ENCODE results near the gene ICAM1. TPM values are rescaled to one million over a fixed set of nuclear protein-coding genes. Genes with fewer than 3 reads are reported as not detected.
A peak's percentile ranks its signal among the peaks of the same experiment; 100 is the strongest.

ICAM1 gene
- polyA plus RNA-seq, 3 donors = 21.6 to 118 (median 40.8) TPM

DNA sequence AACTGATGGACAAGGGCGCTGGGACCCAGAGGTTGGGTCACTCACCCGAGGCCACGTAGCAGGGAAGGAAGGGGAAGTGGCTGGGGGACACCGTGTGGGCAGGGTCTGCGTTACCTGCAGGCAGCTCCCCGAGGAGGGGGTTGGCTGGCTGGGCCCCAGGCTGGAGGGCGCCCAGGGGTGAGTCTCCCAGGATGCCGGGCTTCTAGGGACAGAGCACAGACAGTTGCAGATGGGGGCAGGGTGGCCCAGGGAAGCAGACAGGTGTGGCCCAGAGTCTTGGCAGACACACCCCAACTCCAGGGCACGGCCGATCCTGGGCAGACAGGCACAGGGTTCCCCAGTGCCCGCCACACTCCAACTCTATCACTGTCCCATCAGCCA, 50.5 kb downstream of the ICAM1 start:
- H3K36me3 Mint-ChIP-seq = peaks cover 58 to 90% of the 10 kb centered on the region in 2 donors
- peak overlapping the region in 1 of 7 donors; percentile 20 for H3K27ac Mint-ChIP-seq

DNA sequence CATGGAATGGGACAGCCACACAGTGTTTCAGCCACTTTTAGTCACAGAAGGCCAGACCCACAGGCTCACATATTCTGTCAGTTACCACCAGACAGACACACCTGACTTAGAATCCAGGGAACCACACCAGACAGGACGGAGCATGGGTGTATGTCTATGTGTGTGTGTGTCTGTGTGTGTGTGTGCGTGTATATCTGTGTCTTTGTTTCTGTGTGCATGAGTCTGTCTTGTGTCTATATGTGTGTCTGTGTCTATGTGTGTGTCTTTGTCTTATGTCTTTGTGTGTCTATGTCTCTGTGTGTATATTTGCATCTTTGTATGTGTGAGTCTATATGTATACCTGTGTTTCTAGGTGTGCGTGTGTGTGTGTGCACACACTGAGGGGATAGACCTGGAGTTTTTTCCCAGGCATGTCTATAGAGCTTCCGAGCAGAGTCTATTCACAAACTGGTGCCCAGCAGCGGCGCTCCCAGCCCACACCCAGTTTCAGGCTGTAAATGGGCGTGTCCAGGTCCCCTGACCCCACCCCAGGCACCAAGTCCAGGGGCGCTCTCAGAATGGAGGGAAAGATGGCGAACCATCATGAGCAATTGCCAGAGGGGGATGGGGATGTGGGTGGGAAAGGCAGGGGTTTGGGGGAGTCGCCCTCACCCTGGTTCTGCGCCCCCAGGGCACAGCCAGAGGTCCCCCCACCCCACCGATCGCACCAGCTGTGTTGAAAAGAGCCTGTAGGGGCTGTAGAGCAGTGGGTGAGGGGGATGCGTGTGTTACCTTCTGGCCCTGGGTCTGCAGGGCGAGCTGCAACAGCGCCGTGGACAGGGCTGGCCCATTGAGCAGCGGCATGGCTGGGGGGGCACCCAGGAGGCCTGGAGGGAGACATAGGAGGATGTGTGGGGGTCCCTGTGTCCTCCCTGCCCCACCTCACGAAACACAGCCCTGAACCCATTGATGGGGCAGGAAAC, 51.2 kb downstream of the ICAM1 start:
- no peak overlapping the region for H3K27ac ChIP-seq (ENCODE audit: low read depth in 1 of 2, low read length in 2 of 2)
- no peaks in the 10 kb centered on the region for H3K9me3 ChIP-seq (replicated peaks in 1 of 2; ENCODE audit: control insufficient read depth in 1 of 2, insufficient read depth in 1 of 2, low read length in 2 of 2)
- no peak overlapping the region for H3K4me2 ChIP-seq (replicated peaks; ENCODE audit: extremely low read depth, low read length, poor library complexity, severe bottlenecking)
- H3K4me3 ChIP-seq (replicated peaks in 1 of 3; ENCODE audit: low read depth in 2 of 3, low read length in 3 of 3) = no peak overlapping the region
- intact Hi-C loops (cut with micrococcal nuclease) = no loop called here
- peaks cover 90 to 97% of the 10 kb centered on the region in 2 donors for H3K36me3 ChIP-seq (replicated peaks in 1 of 2; ENCODE audit: control insufficient read depth in 1 of 2, insufficient read depth in 2 of 2, low read length in 2 of 2)
- 100% methylated on average over 10 of the region's 19 CpGs for WGBS (ENCODE audit: insufficient coverage)
- H3K27ac Mint-ChIP-seq = peak overlapping the region in 1 of 7 donors; percentile 68
- H3K9me3 Mint-ChIP-seq = no peaks in the 10 kb centered on the region
- H3K4me3 Mint-ChIP-seq = no peak overlapping the region
- H3K27me3 ChIP-seq (ENCODE audit: control insufficient read depth in 2 of 2, insufficient read depth in 2 of 2, low read length in 2 of 2) = no peaks in the 10 kb centered on the region
- H4K20me1 ChIP-seq (ENCODE audit: insufficient read depth, low read length) = peaks cover 20% of the 10 kb centered on the region
- H3K79me2 ChIP-seq (ENCODE audit: insufficient read depth, low read length) = peaks cover 4% of the 10 kb centered on the region
- no peak for DNase-seq
- TF ChIP-seq, protein P1, sequence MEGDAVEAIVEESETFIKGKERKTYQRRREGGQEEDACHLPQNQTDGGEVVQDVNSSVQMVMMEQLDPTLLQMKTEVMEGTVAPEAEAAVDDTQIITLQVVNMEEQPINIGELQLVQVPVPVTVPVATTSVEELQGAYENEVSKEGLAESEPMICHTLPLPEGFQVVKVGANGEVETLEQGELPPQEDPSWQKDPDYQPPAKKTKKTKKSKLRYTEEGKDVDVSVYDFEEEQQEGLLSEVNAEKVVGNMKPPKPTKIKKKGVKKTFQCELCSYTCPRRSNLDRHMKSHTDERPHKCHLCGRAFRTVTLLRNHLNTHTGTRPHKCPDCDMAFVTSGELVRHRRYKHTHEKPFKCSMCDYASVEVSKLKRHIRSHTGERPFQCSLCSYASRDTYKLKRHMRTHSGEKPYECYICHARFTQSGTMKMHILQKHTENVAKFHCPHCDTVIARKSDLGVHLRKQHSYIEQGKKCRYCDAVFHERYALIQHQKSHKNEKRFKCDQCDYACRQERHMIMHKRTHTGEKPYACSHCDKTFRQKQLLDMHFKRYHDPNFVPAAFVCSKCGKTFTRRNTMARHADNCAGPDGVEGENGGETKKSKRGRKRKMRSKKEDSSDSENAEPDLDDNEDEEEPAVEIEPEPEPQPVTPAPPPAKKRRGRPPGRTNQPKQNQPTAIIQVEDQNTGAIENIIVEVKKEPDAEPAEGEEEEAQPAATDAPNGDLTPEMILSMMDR (IDR thresholded peaks at IDR 0.05) = no peak
- H3K27me3 Mint-ChIP-seq (ENCODE audit: low read depth in 3 of 3) = peaks cover 0 to 2% (median 0%) of the 10 kb centered on the region in 3 donors
- H3K36me3 Mint-ChIP-seq = peaks cover 58 to 90% of the 10 kb centered on the region in 2 donors
- no peaks in the 10 kb centered on the region for H3K4me1 ChIP-seq (ENCODE audit: control insufficient read depth in 1 of 2, insufficient read depth in 2 of 2, low read length in 2 of 2)
- no peak overlapping the region for H2AFZ ChIP-seq (ENCODE audit: insufficient read depth, low read depth, low read length, poor library complexity, severe bottlenecking)
- H3K4me1 Mint-ChIP-seq = no peaks in the 10 kb centered on the region
- no peak overlapping the region for H3K9ac ChIP-seq (ENCODE audit: insufficient read depth, low read length, poor library complexity, severe bottlenecking)

More for the DNA sequence above, 50.5 kb downstream of the ICAM1 start:
- Mint-ChIP-seq H3K4me1 (no peaks in the 10 kb centered on the region), H3K4me3 (no peak overlapping the region), H3K9me3 (no peaks in the 10 kb centered on the region), H3K27me3 (ENCODE audit: low read depth in 3 of 3) (peaks cover 0 to 2% (median 0%) of the 10 kb centered on the region in 3 donors)
- Histone ChIP-seq H3K27ac (ENCODE audit: low read depth in 1 of 2, low read length in 2 of 2) (no peak overlapping the region), H3K4me2 (replicated peaks; ENCODE audit: extremely low read depth, low read length, poor library complexity, severe bottlenecking) (no peak overlapping the region), H3K4me1 (ENCODE audit: control insufficient read depth in 1 of 2, insufficient read depth in 2 of 2, low read length in 2 of 2) (no peaks in the 10 kb centered on the region), H2AFZ (ENCODE audit: insufficient read depth, low read depth, low read length, poor library complexity, severe bottlenecking) (no peak overlapping the region), H3K9me3 (replicated peaks in 1 of 2; ENCODE audit: control insufficient read depth in 1 of 2, insufficient read depth in 1 of 2, low read length in 2 of 2) (no peaks in the 10 kb centered on the region), H3K4me3 (replicated peaks in 1 of 3; ENCODE audit: low read depth in 2 of 3, low read length in 3 of 3) (no peak overlapping the region), H3K9ac (ENCODE audit: insufficient read depth, low read length, poor library complexity, severe bottlenecking) (no peak overlapping the region), H3K36me3 (replicated peaks in 1 of 2; ENCODE audit: control insufficient read depth in 1 of 2, insufficient read depth in 2 of 2, low read length in 2 of 2) (peaks cover 92 to 97% of the 10 kb centered on the region in 2 donors), H4K20me1 (ENCODE audit: insufficient read depth, low read length) (peaks cover 17% of the 10 kb centered on the region), H3K27me3 (ENCODE audit: control insufficient read depth in 2 of 2, insufficient read depth in 2 of 2, low read length in 2 of 2) (no peaks in the 10 kb centered on the region), H3K79me2 (ENCODE audit: insufficient read depth, low read length) (no peaks in the 10 kb centered on the region)
- WGBS (ENCODE audit: insufficient coverage) = 83% methylated on average over 11 of the region's 11 CpGs
- TF ChIP-seq, protein P1 (IDR thresholded peaks at IDR 0.05) = no peak
- DNase-seq = no peak
- intact Hi-C loops (cut with micrococcal nuclease) = no loop called here

All from CD14-positive monocyte (primary cell).